Uterus (tissue), 4 donors: Measurements from ENCODE around the gene ISCA2. TPM values are rescaled to one million over a fixed set of nuclear protein-coding genes. Genes with fewer than 3 reads are reported as not detected.
A peak's percentile ranks its signal among the peaks of the same experiment; 100 is the strongest.

Source experiments
- DNase-seq, 2 donors: peaks; one replicate each; pipeline ENCODE4 v3.0.0-alpha.2; 2019 to 2020
- H3K27ac ChIP-seq, 2 donors: fragments of 200-600 bp; sonication (generic); 1 replicate in 1 of 2; 2 replicates in 1 of 2; pipeline ENCODE4 v1.5.1; 2016 to 2018
- H3K27me3 ChIP-seq, 2 donors: fragments of 200-600 bp; sonication (generic); one replicate each; pipeline ENCODE4 v1.5.1; 2018 to 2019; ENCODE audit warnings: control low read depth in 1 of 2
- H3K36me3 ChIP-seq, 2 donors: fragments of 200-600 bp; sonication (generic); one replicate each; pipeline ENCODE4 v1.5.1; 2019; ENCODE audit warnings: control low read depth in 1 of 2
- H3K4me1 ChIP-seq, 2 donors: fragments of 200-600 bp; sonication (generic); one replicate each; pipeline ENCODE4 v1.5.1; 2018 to 2019; ENCODE audit warnings: control low read depth in 1 of 2
- H3K4me3 ChIP-seq, 2 donors: fragments of 200-600 bp; sonication (generic); 1 replicate in 1 of 2; 2 replicates in 1 of 2; pipeline ENCODE4 v1.5.1; 2018 to 2019; ENCODE audit warnings: mild to moderate bottlenecking in 1 of 2
- H3K9me3 ChIP-seq, 2 donors: fragments of 200-600 bp; sonication (generic); one replicate each; pipeline ENCODE4 v1.5.1; 2019; ENCODE audit warnings: control low read depth in 1 of 2
- POLR2A ChIP-seq, 2 donors: fragments of 450-650 bp; IDR thresholded peaks; one replicate each; pipeline ENCODE4 v1.6.1; 2016; ENCODE audit warnings: antibody characterized with exemption in 2 of 2, mild to moderate bottlenecking in 1 of 2, moderate library complexity in 1 of 2
- intact Hi-C: fragments of 100-400 bp; cut with DNase I; formaldehyde crosslinking; loops from one replicate; pipeline ENCODE4 v1.15.1; 2023; ENCODE audit warnings: low total_unique reads
- total RNA-seq, 4 donors: library from RNA; depleted of rRNA in 3 of 4; stranded (reverse); fragments of >200 nt in 3 of 4; gene quantifications; one replicate each; pipeline versions ENCODE4 v1.1.0 to v1.2.4, GENCODE V29; 2014 to 2023
- TF ChIP-seq, protein P1 (sequence below), 4 experiments: fragments of 200-600 bp in 2 of 4; fragments of 450-650 bp in 2 of 4; sonication (generic) in 2 of 4; IDR thresholded peaks; one replicate each; pipeline ENCODE4 v1.5.1; 2016 to 2019; ENCODE audit warnings: antibody characterized with exemption in 4 of 4, mild to moderate bottlenecking in 2 of 4, moderate library complexity in 1 of 4
- donor health status: DM: yes; HTN: yes; CAD: no.

ISCA2 gene
- total RNA-seq, 4 donors from 2014 or later: 1.0 to 22.2 (median 11.0) TPM

- H3K27ac ChIP-seq: no peak overlapping the region
- no peaks in the 10 kb centered on the region for H3K36me3 ChIP-seq
- no peaks in the 10 kb centered on the region for H3K4me1 ChIP-seq
- no peak for DNase-seq
- no peak overlapping the region for H3K4me3 ChIP-seq
- no peaks in the 10 kb centered on the region for H3K9me3 ChIP-seq
- TF ChIP-seq POLR2A (IDR thresholded peaks at IDR 0.05): no peak
- TF ChIP-seq, protein P1, sequence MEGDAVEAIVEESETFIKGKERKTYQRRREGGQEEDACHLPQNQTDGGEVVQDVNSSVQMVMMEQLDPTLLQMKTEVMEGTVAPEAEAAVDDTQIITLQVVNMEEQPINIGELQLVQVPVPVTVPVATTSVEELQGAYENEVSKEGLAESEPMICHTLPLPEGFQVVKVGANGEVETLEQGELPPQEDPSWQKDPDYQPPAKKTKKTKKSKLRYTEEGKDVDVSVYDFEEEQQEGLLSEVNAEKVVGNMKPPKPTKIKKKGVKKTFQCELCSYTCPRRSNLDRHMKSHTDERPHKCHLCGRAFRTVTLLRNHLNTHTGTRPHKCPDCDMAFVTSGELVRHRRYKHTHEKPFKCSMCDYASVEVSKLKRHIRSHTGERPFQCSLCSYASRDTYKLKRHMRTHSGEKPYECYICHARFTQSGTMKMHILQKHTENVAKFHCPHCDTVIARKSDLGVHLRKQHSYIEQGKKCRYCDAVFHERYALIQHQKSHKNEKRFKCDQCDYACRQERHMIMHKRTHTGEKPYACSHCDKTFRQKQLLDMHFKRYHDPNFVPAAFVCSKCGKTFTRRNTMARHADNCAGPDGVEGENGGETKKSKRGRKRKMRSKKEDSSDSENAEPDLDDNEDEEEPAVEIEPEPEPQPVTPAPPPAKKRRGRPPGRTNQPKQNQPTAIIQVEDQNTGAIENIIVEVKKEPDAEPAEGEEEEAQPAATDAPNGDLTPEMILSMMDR (IDR thresholded peaks at IDR 0.05): no peak
- H3K27me3 ChIP-seq: no peaks in the 10 kb centered on the region
- intact Hi-C loops: loop anchor here (10.0 kb wide), 1 partner anchor 206 kb away; the partner anchor contains the start of genes AREL1 and FCF1
Observed at GRCh38 chr14:74508292-74508731, 14.7 kb downstream of the ISCA2 start.

- TF ChIP-seq, protein P1 (IDR thresholded peaks at IDR 0.05): no peak
- Histone ChIP-seq H3K4me1 (no peaks in the 10 kb centered on the region), H3K9me3 (no peaks in the 10 kb centered on the region), H3K27ac (no peak overlapping the region), H3K4me3 (no peak overlapping the region), H3K36me3 (no peaks in the 10 kb centered on the region), H3K27me3 (no peaks in the 10 kb centered on the region)
- no peak for DNase-seq
- intact Hi-C loops: loop anchor here (10.0 kb wide), 1 partner anchor 206 kb away; the partner anchor contains the start of genes AREL1 and FCF1
Observed at GRCh38 chr14:74508844-74509428, 15.4 kb downstream of the ISCA2 start.

DNA sequence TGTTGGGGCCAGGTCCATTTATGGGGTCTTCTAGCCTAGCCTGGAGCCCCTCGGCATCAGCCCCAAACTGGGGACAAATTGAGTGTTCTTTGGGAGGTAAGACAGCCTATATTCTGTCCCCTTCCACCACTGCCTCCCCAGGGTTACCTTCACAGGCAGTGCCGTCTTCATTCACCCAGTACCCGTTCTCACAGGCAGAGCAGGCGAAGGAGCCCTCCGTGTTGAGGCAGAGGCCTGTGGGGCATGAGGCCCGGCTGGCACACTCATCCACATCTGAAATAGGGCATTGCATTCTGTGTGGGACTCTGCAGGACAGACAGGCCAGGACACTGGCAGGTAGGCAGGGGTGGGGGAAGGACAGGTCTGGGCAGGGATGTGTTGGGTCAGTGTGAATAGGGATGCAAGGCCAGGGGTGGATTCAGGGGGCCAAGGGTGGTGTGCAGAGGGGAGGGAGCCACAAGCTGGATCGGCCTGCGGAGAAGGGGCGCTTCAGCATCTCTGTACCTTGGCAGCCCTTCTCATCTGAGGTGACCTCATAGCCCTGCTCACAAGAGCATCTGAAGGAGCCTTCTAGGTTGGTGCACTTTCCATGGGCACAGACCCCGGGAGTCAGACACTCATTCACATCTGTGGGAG lies 16.1 kb downstream of the ISCA2 start:
- Histone ChIP-seq H3K27ac (no peak overlapping the region), H3K36me3 (no peaks in the 10 kb centered on the region), H3K4me1 (no peaks in the 10 kb centered on the region), H3K9me3 (no peaks in the 10 kb centered on the region), H3K4me3 (no peak overlapping the region), H3K27me3 (no peaks in the 10 kb centered on the region)
- intact Hi-C loops: loop anchor here (10.0 kb wide), 1 partner anchor 205 kb away; the partner anchor contains the start of genes AREL1 and FCF1
- DNase-seq: peak in 1 of 2 donors; percentile 10
- TF ChIP-seq POLR2A (IDR thresholded peaks at IDR 0.05): no peak
- TF ChIP-seq, protein P1 (IDR thresholded peaks at IDR 0.05): no peak

DNA sequence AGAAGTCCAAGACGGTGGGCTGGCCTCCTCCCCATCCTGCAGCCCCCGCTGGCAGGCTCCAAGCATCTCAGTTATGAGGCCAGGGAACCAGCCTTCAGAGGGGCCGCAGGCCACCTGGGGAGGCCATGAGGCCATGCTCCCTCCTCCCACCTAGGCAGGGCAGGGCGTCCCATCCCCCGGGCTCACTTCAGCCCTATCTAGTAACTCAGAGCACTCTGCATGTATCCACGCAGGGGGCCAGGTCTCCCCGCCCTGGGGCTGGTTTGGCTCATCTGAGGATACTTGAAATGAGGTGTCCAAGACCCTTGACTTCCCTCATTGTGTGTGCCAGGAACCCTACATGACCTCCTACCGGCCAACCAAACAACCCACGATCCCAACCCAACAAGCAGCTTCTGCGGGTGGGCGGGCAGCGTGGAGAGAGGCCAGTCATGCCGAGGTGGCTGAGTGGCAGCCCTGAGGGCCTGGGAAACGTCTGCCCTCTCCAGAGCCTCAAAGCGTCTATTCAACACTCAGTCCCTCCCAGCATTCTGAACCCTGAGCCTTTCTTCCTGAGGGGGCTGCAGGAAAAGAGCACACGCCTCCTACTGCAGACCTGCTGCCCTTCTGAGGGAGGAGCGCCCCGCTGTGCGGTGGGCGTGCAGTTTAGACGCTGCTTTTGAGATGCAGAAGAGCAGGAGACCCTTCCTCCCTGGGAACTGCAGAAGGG lies 16.8 kb downstream of the ISCA2 start:
- peak in 1 of 2 donors; percentile 13 for DNase-seq
- Histone ChIP-seq H3K4me1 (no peaks in the 10 kb centered on the region), H3K36me3 (no peaks in the 10 kb centered on the region), H3K27ac (no peak overlapping the region), H3K9me3 (no peaks in the 10 kb centered on the region), H3K4me3 (no peak overlapping the region), H3K27me3 (no peaks in the 10 kb centered on the region)
- TF ChIP-seq POLR2A (IDR thresholded peaks at IDR 0.05): no peak
- TF ChIP-seq, protein P1 (IDR thresholded peaks at IDR 0.05): no peak
- intact Hi-C loops: no loop called here

GRCh38 chr14:74510959-74511409 lies 17.4 kb downstream of the ISCA2 start:
- H3K36me3 ChIP-seq: no peaks in the 10 kb centered on the region
- DNase-seq: no peak

More at GRCh38 chr14:74510959-74511409, 17.4 kb downstream of the ISCA2 start:
- H3K4me1 ChIP-seq: no peaks in the 10 kb centered on the region
- no peak overlapping the region for H3K4me3 ChIP-seq
- H3K9me3 ChIP-seq: no peaks in the 10 kb centered on the region
- no peak for TF ChIP-seq POLR2A (IDR thresholded peaks at IDR 0.05)
- H3K27ac ChIP-seq: no peak overlapping the region
- H3K27me3 ChIP-seq: no peaks in the 10 kb centered on the region
- intact Hi-C loops: no loop called here
